ENCODE measurements around the gene BEX3.
"Not testable (repeated sequence)": the region's sequence is repeated elsewhere in the genome, so short reads cannot be mapped to it uniquely, and the experiment has no call there.

Gene BEX3

GRCh38 chrX:103384672-103385071 lies 8.3 kb downstream of the BEX3 start:
- no peak for DNase-seq

- not testable (repeated sequence) for DNase-seq
These were observed 9.0 kb downstream of the BEX3 start for GRCh38 chrX:103385283-103385830.

DNA sequence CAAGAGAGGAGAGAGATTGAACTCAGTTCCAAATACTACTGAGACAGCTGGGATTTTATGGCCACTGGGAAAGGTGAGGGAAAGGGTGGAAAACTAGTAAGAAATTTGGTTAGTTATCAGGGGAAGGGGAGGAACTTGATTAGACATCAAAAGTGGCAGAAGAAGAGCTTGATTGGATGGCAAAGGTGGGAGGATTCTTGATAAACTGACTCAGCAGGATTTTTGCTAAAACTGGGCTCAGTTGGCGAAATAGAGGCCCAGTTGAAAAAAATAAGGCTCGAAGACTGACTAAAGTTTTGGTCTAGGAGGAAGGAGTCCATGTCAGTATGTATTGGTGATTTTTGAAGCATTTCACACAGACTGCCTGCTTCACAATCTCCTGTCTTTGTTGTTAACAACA lies 10.0 kb downstream of the BEX3 start:
- DNase-seq, result no peak

GRCh38 chrX:103393487-103393886 lies 17.1 kb downstream of the BEX3 start:
- DNase-seq, result no peak

- DNase-seq, result no peak
These were observed 19.8 kb downstream of the BEX3 start for GRCh38 chrX:103396186-103396585.

DNA sequence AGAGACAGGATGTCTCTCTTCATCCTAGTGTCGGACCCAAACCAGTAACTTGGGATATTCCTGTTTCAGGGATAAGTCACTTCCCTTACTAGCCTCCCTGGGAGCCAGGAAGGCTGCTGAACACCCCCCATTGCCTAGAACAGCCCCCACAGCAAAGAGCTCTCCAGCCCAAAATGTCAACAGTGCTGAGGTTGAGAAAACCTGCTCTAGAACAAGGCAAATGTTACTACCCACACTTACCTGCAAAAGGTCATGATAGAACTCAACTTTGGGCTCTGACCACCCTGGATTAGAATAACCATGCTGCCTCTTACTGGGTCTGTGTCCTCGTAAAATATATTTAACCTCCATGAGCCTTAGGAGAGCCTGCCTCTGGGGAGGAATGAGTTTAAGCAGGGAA lies 20.3 kb downstream of the BEX3 start:
- no peak for DNase-seq

DNA sequence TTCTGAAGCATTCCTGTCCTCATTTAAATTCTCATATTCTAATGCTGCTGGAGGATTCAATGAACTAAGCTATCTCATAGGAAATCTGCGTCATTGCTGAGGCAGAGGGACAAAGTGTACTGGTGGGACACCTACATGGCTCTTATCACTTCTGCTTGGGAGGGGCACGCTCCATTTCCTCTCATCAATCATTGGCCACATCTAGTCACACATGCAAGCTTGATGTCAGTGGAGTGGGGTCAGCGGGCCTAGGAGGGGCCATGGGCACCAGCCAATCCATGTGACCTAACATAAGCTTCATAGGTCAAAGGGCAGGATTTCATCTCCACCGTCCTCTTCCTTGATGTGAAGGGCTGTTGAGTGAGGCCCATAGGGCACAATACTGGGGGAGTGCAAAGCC lies 21.4 kb downstream of the BEX3 start:
- no peak for DNase-seq

- no peak for DNase-seq
These were observed 22.1 kb downstream of the BEX3 start for GRCh38 chrX:103398421-103398864.

DNA sequence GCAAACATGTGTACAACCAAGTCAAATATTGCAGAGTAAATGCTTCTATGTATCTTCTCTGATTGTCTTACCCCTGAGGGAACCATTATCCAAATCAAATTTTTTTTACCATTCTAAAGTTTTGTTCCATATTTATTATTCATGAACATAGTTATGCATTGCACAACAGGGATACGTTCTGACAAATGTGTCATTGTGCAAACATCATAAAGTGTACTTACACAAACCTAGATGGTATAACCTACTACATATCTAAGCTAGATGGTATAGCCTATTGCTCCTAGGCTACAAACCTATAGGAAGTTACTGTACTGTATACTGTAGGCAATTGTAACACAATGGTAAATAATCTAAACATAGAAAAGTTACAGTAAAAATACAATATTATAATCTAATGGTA lies 23.4 kb downstream of the BEX3 start:
- DNase-seq, result no peak

DNA sequence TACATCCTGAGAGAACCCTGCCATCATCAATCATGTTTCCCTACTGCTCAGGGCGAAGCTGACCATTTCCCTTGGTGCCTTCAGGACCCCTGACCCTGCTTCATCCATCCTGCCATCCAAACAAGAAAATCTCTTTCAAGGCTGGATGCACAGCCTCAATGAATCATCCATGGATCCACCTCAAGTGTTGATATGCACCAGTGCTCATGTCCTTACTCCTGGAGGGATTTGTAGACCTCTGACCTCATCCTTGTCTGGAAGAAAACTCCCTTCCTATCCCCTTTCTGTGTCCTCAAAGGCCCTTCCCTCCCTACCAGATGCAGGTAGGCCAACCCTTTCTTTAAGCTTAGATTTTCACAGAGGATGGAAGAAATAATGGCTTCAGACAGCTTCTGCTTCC lies 24.6 kb downstream of the BEX3 start:
- no peak for DNase-seq

DNA sequence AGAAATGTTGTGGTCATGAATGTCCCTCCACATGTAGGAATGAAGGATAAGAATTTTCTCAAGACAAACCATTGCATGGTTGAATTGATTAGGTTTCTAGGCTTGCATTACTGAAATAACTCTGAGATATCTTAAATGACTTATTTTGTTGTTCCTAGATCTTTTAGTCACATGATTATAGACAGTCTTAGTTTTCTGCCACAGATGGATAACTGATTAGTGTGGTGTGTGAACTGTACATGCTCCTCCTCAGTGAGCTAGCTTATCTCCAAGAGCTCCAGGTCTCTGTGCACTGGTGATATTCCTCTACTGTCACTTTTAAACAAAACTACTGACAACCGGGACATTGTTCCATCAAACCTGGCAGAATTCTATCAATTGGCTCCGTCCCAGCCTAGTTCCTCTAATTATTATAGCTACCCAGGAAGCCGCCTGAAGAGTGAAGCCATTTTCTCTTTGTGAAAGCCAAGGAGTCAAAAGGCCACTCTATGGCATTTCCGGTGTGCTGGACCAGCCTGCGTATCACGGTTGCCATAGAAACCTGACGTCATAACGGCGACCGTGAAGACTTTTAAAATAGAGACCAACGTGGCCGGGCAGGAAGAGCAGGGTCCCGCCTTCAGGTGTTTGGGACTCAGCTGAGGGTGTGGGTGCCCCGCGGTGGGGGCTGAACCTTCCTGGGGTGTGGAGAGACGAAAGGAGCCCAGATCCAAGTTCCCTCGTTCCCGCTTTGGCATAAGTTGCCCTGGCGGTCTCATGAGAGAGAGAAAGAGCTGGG lies 28.1 kb downstream of the BEX3 start:
- peak; percentile 66 for DNase-seq

DNA sequence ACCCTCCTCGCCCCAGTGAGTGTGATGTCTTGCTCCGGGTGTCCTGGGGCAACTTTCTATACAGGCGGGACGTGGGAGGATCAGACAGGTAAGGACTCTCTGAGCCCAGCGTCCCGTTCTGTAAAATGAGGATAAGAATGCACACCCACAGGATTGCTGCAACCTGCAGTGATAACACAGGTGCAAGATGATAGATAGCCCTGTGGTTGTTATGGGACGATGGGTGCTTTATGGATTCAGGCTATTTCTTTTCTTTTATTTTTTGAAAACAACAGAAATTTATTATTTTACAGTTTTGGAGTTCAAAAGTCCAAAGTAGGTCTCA lies 28.6 kb downstream of the BEX3 start:
- DNase-seq, result no peak

GRCh38 chrX:103406256-103406655 lies 29.9 kb downstream of the BEX3 start:
- no peak for DNase-seq

DNA sequence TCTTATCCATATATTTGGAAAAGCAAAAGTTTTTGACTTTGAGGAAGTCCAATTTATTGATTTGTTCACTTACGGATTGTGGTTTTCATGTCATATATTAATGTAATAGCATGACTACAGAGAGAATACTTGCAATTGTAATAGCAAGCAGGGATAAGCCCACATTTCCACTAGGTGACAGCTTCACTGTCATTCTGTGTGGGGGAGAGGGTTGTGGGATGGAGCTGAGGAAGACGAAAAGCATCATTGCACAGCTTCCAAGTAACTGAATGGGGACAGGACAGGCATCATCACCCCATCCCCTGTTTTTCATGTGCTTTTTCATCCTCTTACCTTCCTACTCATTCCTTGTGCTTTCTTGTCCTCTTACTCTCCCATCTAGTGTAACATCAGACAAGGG lies 31.4 kb downstream of the BEX3 start:
- DNase-seq, result no peak

- not testable (repeated sequence) for DNase-seq
These were observed 35.4 kb downstream of the BEX3 start for GRCh38 chrX:103411721-103412120.

DNA sequence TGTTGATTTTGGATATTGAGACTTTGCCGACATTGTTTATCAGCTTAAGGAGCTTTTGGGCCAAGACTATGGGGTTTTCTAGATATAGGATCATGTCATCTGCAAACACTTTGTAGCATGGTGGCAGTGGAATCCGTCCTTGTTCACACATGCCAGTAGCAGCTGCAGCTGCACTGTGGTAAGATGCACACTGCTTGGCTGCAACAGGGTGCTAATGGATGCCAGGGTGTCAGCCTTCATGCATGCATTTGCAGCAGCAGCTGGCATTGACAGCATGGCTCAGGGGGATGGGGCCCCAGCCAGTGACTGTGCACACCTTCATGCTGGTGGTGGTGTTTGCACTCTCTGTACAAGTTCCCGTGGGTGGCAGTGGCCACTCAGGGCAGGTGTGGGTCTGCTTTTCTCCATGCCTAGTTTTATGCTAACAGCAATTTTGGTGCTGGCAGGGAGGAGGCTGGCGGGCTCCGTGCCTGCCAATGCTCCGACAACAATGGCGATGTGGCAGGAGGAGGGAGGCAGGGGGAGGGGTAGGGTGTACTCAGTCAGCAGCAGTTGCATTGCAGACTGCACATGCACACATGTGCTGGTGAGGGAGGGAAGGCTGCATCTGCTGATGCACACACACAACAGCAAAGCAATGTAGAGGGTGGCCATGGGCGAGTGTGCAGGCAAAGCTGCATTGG lies 37.5 kb downstream of the BEX3 start:
- DNase-seq, result no peak

GRCh38 chrX:103414561-103414960 lies 38.2 kb downstream of the BEX3 start:
- DNase-seq, result no peak

DNA sequence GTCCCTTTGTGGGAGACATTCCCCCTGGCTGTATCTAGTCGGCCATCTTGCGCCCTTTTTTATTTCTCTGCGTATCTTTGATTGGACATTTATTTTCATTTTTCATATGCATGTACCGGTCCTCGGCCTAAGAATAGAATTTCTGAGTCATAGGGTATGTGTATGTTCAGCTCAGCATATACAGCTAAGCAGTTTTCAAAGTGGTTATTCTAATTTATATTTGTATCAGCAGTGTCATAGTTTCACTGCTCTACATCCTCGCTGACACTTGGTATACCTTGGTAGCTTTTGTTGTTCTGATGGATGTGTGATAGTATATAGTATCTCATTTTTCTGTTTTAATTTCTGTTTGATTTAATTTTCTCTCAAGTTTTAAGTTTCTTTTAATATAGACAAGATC lies 38.7 kb downstream of the BEX3 start:
- no peak for DNase-seq

DNA sequence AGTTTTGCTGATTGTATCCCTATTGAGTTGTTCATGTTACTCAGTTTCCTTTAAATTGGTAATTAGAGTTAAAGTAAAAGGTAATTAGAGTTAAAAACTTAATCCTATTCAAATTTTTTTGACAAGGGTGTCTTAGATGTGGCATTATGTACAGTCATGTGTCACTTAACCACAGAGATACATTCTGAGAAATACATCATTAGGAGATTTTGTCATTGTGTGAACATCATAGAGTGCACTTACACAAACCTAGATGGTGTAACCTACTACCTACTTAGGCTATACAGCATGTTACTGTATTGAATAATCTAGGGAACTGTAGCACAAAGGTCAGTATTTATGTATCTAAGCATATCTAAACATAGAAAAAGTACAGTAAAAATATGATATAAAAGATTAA lies 39.2 kb downstream of the BEX3 start:
- no peak for DNase-seq

GRCh38 chrX:103417370-103417769 lies 41.0 kb downstream of the BEX3 start:
- DNase-seq, result no peak

GRCh38 chrX:103417933-103418332 lies 41.6 kb downstream of the BEX3 start:
- no peak for DNase-seq

DNA sequence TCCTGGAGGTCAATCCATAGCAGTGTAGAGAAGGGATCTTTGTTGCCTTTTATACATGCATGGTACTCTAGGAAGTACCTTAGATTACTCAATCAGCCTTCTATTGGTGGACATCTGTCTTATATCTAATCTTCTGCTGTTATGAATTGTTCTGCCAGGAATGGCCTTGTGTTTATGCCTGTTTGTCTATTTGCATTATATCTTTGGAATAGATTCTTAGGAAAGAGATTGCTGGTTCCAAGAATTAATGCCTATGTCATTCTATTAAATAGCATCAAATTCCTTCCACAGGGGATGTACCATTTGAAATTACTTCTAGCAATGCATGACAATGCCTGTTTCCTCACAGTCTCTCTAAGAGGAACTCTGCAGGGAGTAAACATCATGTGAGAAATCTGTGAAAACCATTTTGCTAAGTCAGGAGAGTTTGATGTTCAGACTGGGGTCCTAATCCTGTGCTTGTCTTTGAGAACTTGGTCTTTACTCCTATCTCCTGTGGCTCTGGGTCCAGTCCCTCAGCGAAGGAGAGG lies 42.5 kb downstream of the BEX3 start:
- no peak for DNase-seq

GRCh38 chrX:103423955-103424638 lies 47.8 kb downstream of the BEX3 start:
- DNase-seq, result no peak

All from NCI-H510A treated with DMSO at 0.1 percent for 48 hours (cell line).